Tibial nerve (tissue), 4 donors: ENCODE data around the gene FNDC3B.

ENCODE experiments used
- EP300 ChIP-seq, 2 donors: sonication (generic); formaldehyde crosslinking; IDR thresholded peaks; one replicate each; pipeline ENCODE4 v1.6.1; 2017; ENCODE audit warnings: antibody characterized with exemption in 2 of 2, mild to moderate bottlenecking in 1 of 2
- POLR2A ChIP-seq, 2 donors: fragments of 450-650 bp; IDR thresholded peaks; one replicate each; pipeline ENCODE4 v1.6.1; 2017; ENCODE audit warnings: antibody characterized with exemption in 2 of 2, mild to moderate bottlenecking in 2 of 2, moderate library complexity in 2 of 2
- TF ChIP-seq, protein P1 (sequence below), 5 experiments: fragments of 200-600 bp in 3 of 5; fragments of 450-650 bp in 2 of 5; sonication (generic) in 3 of 5; IDR thresholded peaks; one replicate each; pipeline ENCODE4 v1.5.1; 2016 to 2019; ENCODE audit warnings: antibody characterized with exemption in 5 of 5, mild to moderate bottlenecking in 3 of 5, moderate library complexity in 2 of 5

GRCh38 chr3:172362583-172362982 lies 323.2 kb downstream of the FNDC3B start:
- TF ChIP-seq, protein P1, sequence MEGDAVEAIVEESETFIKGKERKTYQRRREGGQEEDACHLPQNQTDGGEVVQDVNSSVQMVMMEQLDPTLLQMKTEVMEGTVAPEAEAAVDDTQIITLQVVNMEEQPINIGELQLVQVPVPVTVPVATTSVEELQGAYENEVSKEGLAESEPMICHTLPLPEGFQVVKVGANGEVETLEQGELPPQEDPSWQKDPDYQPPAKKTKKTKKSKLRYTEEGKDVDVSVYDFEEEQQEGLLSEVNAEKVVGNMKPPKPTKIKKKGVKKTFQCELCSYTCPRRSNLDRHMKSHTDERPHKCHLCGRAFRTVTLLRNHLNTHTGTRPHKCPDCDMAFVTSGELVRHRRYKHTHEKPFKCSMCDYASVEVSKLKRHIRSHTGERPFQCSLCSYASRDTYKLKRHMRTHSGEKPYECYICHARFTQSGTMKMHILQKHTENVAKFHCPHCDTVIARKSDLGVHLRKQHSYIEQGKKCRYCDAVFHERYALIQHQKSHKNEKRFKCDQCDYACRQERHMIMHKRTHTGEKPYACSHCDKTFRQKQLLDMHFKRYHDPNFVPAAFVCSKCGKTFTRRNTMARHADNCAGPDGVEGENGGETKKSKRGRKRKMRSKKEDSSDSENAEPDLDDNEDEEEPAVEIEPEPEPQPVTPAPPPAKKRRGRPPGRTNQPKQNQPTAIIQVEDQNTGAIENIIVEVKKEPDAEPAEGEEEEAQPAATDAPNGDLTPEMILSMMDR (IDR thresholded peaks at IDR 0.05), result no peak
- TF ChIP-seq POLR2A (IDR thresholded peaks at IDR 0.05) (no peak), EP300 (IDR thresholded peaks at IDR 0.05) (no peak)
